SU-DHL-6 (cell line): ENCODE data around the gene TMEM221.

ENCODE experiments used
- H2AFZ ChIP-seq: fragments of 200-600 bp; sonication (generic); 2 replicates; pipeline ENCODE4 v1.6.1; 2014; ENCODE audit warnings: low read depth, mild to moderate bottlenecking, moderate library complexity, mixed read lengths, antibody characterized with exemption, low read length; ENCODE audit not compliant: severe bottlenecking
- H3F3A ChIP-seq: fragments of 200-600 bp; shearing (Covaris generic); 2 replicates; pipeline ENCODE4 v1.6.0; 2016; ENCODE audit warnings: antibody characterized with exemption, mild to moderate bottlenecking; ENCODE audit not compliant: insufficient read depth
- H3K27ac ChIP-seq: fragments of 200-600 bp; sonication (generic); 2 replicates; pipeline ENCODE4 v1.5.1; 2016; ENCODE audit warnings: low read depth, mild to moderate bottlenecking, low read length, moderate library complexity, mixed read lengths
- H3K27me3 ChIP-seq: fragments of 200-600 bp; sonication (generic), shearing (Covaris generic); 2 replicates; pipeline ENCODE4 v1.6.0; 2014; ENCODE audit warnings: mild to moderate bottlenecking, low read length
- H3K36me3 ChIP-seq: fragments of 200-600 bp; sonication (generic); 2 replicates; pipeline ENCODE4 v1.6.1; 2014; ENCODE audit warnings: mild to moderate bottlenecking, low read length, mixed read lengths
- H3K4me2 ChIP-seq: fragments of 300-600, 200-600 bp; shearing (Covaris generic), sonication (generic); 2 replicates; pipeline ENCODE4 v1.6.0; 2014; ENCODE audit warnings: low read length, low read depth, mild to moderate bottlenecking; ENCODE audit not compliant: poor library complexity, severe bottlenecking
- H3K4me3 ChIP-seq: fragments of 200-600 bp; sonication (generic); 2 replicates; pipeline ENCODE4 v1.5.1; 2014; ENCODE audit warnings: antibody characterized with exemption, low read length, mild to moderate bottlenecking, mixed read lengths; ENCODE audit not compliant: insufficient read depth, poor library complexity, severe bottlenecking
- H3K79me2 ChIP-seq: fragments of 200-600 bp; sonication (generic); 2 replicates; pipeline ENCODE4 v1.6.1; 2014; ENCODE audit warnings: mild to moderate bottlenecking, low read length, moderate library complexity; ENCODE audit not compliant: insufficient read depth
- H3K9ac ChIP-seq: fragments of 200-600 bp; sonication (generic); 2 replicates; pipeline ENCODE4 v1.7.0; 2014; ENCODE audit warnings: mild to moderate bottlenecking, low read length
- H3K9me2 ChIP-seq: fragments of 200-600 bp; sonication (generic); replicated peaks from 2 replicates; pipeline ENCODE4 v1.6.1; 2014; ENCODE audit warnings: low read length; ENCODE audit not compliant: insufficient read depth
- H3K9me3 ChIP-seq: fragments of 200-600 bp; sonication (generic); 2 replicates; pipeline ENCODE4 v1.6.1; 2014; ENCODE audit warnings: low read length, mixed read lengths; ENCODE audit not compliant: insufficient read depth
- H4K20me1 ChIP-seq: fragments of 200-600 bp; sonication (generic); 2 replicates; pipeline ENCODE4 v1.6.1; 2014; ENCODE audit warnings: low read depth, mild to moderate bottlenecking, antibody characterized with exemption, low read length, moderate library complexity, mixed read lengths
- CTCF ChIP-seq: fragments of 200-600 bp; sonication (generic); IDR thresholded peaks from one replicate; pipeline ENCODE4 v1.5.1; 2017; ENCODE audit warnings: antibody characterized with exemption, mild to moderate bottlenecking, low read length, moderate library complexity; ENCODE audit not compliant: insufficient read depth, poor library complexity, severe bottlenecking
- EZH2phosphoT487 ChIP-seq: fragments of 200-600 bp; sonication (generic), shearing (Covaris generic); conservative IDR thresholded peaks from 2 replicates; pipeline ENCODE4 v1.6.1; 2018; ENCODE audit warnings: mild to moderate bottlenecking, antibody characterized with exemption, low read length, moderate library complexity, mixed read lengths

The TMEM221 gene

DNA sequence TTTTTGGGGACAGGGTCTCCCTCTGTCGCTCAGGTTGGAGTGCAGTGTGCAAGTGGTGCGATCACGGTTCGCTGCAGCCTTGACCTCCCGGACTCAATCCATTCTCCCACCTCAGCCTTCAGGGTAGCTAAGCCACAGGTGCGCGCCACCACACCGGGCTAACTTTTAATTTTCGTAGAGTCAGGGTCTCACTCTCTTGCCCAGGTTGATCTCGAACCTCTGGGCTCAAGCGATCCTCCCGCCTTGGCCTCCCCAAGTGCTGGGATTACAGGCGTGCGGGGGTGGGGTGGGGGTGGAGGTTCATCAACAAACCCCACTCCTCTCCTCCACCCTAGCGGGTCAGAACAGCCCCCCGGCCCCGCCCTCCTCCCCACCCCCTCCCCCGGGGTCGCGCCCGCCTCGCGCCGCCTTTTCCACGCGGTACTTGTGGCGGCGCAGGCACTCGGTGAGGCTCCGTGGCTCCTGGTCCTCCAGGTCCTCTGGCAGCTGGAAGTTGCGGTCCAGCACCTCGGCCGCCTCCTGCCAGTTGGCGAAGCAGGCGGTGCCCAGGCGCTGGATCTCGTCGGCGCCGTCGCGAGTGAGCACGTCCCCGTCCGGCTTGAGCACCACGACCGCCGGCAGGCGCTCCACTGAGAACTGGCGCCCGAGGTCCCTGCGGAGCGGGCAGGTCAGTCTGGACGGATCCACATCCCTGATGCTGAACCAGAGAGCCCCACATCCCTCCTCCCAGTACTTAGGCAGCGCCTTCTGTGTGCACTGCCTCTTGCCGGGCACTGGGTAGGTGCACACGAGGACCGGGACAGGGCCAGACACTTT is 7.0 kb upstream of the TMEM221 start:
- no peaks in the 10 kb centered on the region for H3K9me2 ChIP-seq
- H3K36me3 ChIP-seq, result no peaks in the 10 kb centered on the region
- H3K27ac ChIP-seq, result no peak overlapping the region
- H3K4me3 ChIP-seq, result no peak overlapping the region
- H3K27me3 ChIP-seq, result no peaks in the 10 kb centered on the region
- H2AFZ ChIP-seq, result no peak overlapping the region
- no peak overlapping the region for H3K9ac ChIP-seq
- no peaks in the 10 kb centered on the region for H3K79me2 ChIP-seq
- H3F3A ChIP-seq, result no peaks in the 10 kb centered on the region
- H4K20me1 ChIP-seq, result no peaks in the 10 kb centered on the region
- no peaks in the 10 kb centered on the region for H3K9me3 ChIP-seq
- no peak overlapping the region for H3K4me2 ChIP-seq
- TF ChIP-seq CTCF (no peak), EZH2phosphoT487 (no peak)

- Histone ChIP-seq H3K4me2 (no peak overlapping the region), H3K9me3 (no peaks in the 10 kb centered on the region), H3K36me3 (no peaks in the 10 kb centered on the region)
Observed at GRCh38 chr19:17454576-17455071, 6.2 kb upstream of the TMEM221 start.

DNA sequence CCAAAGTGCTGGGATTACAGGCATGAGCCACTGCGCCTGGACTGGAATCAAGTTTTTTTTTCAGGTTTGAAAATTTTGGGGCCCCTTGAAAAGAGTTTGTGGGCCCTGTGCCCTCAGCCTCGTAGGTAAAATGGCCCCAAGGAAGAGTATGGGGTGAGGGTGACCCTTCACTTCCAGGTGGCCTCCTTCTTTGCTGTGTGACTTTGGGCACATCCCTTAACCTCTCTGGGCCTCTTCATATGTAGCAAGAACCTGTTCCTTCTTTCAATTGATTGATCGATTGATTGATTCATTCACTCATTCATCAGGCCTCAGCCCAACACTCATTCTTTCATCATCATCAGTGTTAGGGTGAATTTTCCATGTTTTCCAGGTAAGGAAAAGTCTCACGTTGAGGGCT is 3.4 kb upstream of the TMEM221 start:
- Histone ChIP-seq H3K9me2 (no peaks in the 10 kb centered on the region), H3K4me2 (no peak overlapping the region), H3K27me3 (no peaks in the 10 kb centered on the region), H3K9ac (no peak overlapping the region), H2AFZ (no peak overlapping the region), H3K79me2 (no peaks in the 10 kb centered on the region), H3K9me3 (no peaks in the 10 kb centered on the region), H3F3A (no peaks in the 10 kb centered on the region), H3K27ac (no peak overlapping the region), H3K4me3 (no peak overlapping the region), H3K36me3 (no peaks in the 10 kb centered on the region), H4K20me1 (no peaks in the 10 kb centered on the region)
- TF ChIP-seq CTCF (no peak), EZH2phosphoT487 (no peak)

More at GRCh38 chr19:17454576-17455071, 6.2 kb upstream of the TMEM221 start:
- Histone ChIP-seq H2AFZ (no peak overlapping the region), H3K4me3 (no peak overlapping the region), H3K9ac (no peak overlapping the region), H4K20me1 (no peaks in the 10 kb centered on the region), H3K27me3 (no peaks in the 10 kb centered on the region), H3K9me2 (no peaks in the 10 kb centered on the region), H3F3A (no peaks in the 10 kb centered on the region), H3K79me2 (no peaks in the 10 kb centered on the region), H3K27ac (no peak overlapping the region)
- TF ChIP-seq EZH2phosphoT487, result no peak
- TF ChIP-seq CTCF, result no peak
